GM21526 (cell line): Measurements from ENCODE around the gene CPNE2.

ENCODE experiments used
- ATAC-seq: cut with Tn5 transposase; IDR thresholded peaks from one replicate; pipeline ENCODE4 v1.9.1; 2021; ENCODE audit warnings: moderate library complexity; ENCODE audit not compliant: unreplicated experiment, low FRiP score

The CPNE2 gene

GRCh38 chr16:57159447-57159846 lies 67.1 kb downstream of the CPNE2 start:
- no peak for ATAC-seq

GRCh38 chr16:57163842-57164241 lies 71.5 kb downstream of the CPNE2 start:
- ATAC-seq = no peak

GRCh38 chr16:57165483-57165882 lies 73.1 kb downstream of the CPNE2 start:
- no peak for ATAC-seq

- ATAC-seq = no peak
Observed at GRCh38 chr16:57165938-57166337, 73.6 kb downstream of the CPNE2 start.

- ATAC-seq = no peak
Observed at GRCh38 chr16:57166451-57166850, 74.1 kb downstream of the CPNE2 start.

GRCh38 chr16:57166951-57167350 lies 74.6 kb downstream of the CPNE2 start:
- no peak for ATAC-seq

- ATAC-seq = no peak
Observed at GRCh38 chr16:57167538-57167937, 75.2 kb downstream of the CPNE2 start.

- no peak for ATAC-seq
Observed at GRCh38 chr16:57167953-57168352, 75.6 kb downstream of the CPNE2 start.

GRCh38 chr16:57169327-57169726 lies 76.9 kb downstream of the CPNE2 start:
- ATAC-seq = no peak

- ATAC-seq = no peak
Observed at GRCh38 chr16:57172721-57173290, 80.4 kb downstream of the CPNE2 start.

GRCh38 chr16:57175896-57176295 lies 83.5 kb downstream of the CPNE2 start:
- no peak for ATAC-seq

GRCh38 chr16:57178196-57178595 lies 85.8 kb downstream of the CPNE2 start:
- ATAC-seq = no peak

GRCh38 chr16:57178793-57179212 lies 86.4 kb downstream of the CPNE2 start:
- ATAC-seq = no peak

- no peak for ATAC-seq
Observed at GRCh38 chr16:57179215-57179828, 86.9 kb downstream of the CPNE2 start.

- no peak for ATAC-seq
Observed at GRCh38 chr16:57184113-57184512, 91.7 kb downstream of the CPNE2 start.

- ATAC-seq = no peak
Observed at GRCh38 chr16:57184887-57185445, 92.6 kb downstream of the CPNE2 start.

- peak; percentile 35 for ATAC-seq
Observed at GRCh38 chr16:57185446-57185944, 93.1 kb downstream of the CPNE2 start.

- ATAC-seq = peak; percentile 84
Observed at GRCh38 chr16:57185945-57186871, 93.8 kb downstream of the CPNE2 start, which contains the start of the genes PSME3IP1 and RSPRY1. Gene PSME3IP1, minus strand, starts transcription at chr16:57186039. Its CDS starts 12,185 bp downstream, at chr16:57173854. Gene RSPRY1, plus strand, starts transcription at chr16:57186329. Its CDS starts 18,330 bp downstream, at chr16:57204659.

- ATAC-seq = no peak
Observed at GRCh38 chr16:57186872-57187854, 94.8 kb downstream of the CPNE2 start.
